H9 (cell line): Measurements from ENCODE around the gene CC2D2B. TPM values are rescaled to one million over a fixed set of nuclear protein-coding genes. Genes with fewer than 3 reads are reported as not detected.

ENCODE experiments used
- DNase-seq: peaks from one replicate; pipeline ENCODE4 v3.0.0-alpha.2; 2017
- H2AFZ ChIP-seq: one replicate; pipeline ENCODE4 v1.6.1; 2013; ENCODE audit warnings: mild to moderate bottlenecking, low read length, control low read depth, moderate library complexity
- H2AK5ac ChIP-seq: 2 replicates; pipeline ENCODE4 v1.6.1; 2013; ENCODE audit warnings: low read length, control low read depth, mixed read lengths; ENCODE audit not compliant: insufficient read length
- H2BK120ac ChIP-seq: one replicate; pipeline ENCODE4 v1.6.1; 2013; ENCODE audit warnings: low read depth, mild to moderate bottlenecking, low read length, control low read depth, inconsistent platforms; ENCODE audit not compliant: poor library complexity, severe bottlenecking
- H2BK12ac ChIP-seq: 2 replicates; pipeline ENCODE4 v1.6.1; 2013; ENCODE audit warnings: low read length, control low read depth, mixed read lengths, low read depth; ENCODE audit not compliant: insufficient read length
- H2BK15ac ChIP-seq: 2 replicates; pipeline ENCODE4 v1.6.1; 2013; ENCODE audit warnings: low read depth, low read length, control low read depth
- H2BK20ac ChIP-seq: one replicate; pipeline ENCODE4 v1.6.1; 2013; ENCODE audit warnings: low read depth, mild to moderate bottlenecking, low read length, control low read depth, inconsistent platforms; ENCODE audit not compliant: poor library complexity, severe bottlenecking
- H2BK5ac ChIP-seq: 2 replicates; pipeline ENCODE4 v1.6.1; 2013; ENCODE audit warnings: low read length, control low read depth, mixed read lengths; ENCODE audit not compliant: insufficient read length
- H3K14ac ChIP-seq: 2 replicates; pipeline ENCODE4 v1.6.1; 2013; ENCODE audit warnings: low read length, control low read depth; ENCODE audit not compliant: insufficient read depth
- H3K18ac ChIP-seq: 2 replicates; pipeline ENCODE4 v1.6.1; 2013; ENCODE audit warnings: low read depth, mild to moderate bottlenecking, mixed read lengths, low read length, control low read depth; ENCODE audit not compliant: insufficient read length
- H3K23ac ChIP-seq: 2 replicates; pipeline ENCODE4 v1.6.1; 2013; ENCODE audit warnings: low read length, control low read depth, mixed read lengths, low read depth; ENCODE audit not compliant: insufficient read length
- H3K23me2 ChIP-seq: 2 replicates; pipeline ENCODE4 v1.6.1; 2013; ENCODE audit warnings: low read depth, mild to moderate bottlenecking, mixed read lengths, low read length, control low read depth; ENCODE audit not compliant: insufficient read length, poor library complexity, severe bottlenecking
- H3K27ac ChIP-seq: 2 replicates; pipeline ENCODE4 v1.5.1; 2013; ENCODE audit warnings: low read length, control low read depth, mixed read lengths, low read depth; ENCODE audit not compliant: insufficient read length
- H3K27me3 ChIP-seq: 2 replicates; pipeline ENCODE4 v1.6.1; 2013; ENCODE audit warnings: low read length, control low read depth, inconsistent platforms; ENCODE audit not compliant: insufficient read depth
- H3K4ac ChIP-seq: 2 replicates; pipeline ENCODE4 v1.6.1; 2013; ENCODE audit warnings: low read depth, mild to moderate bottlenecking, control low read depth, inconsistent platforms, low read length, moderate library complexity
- H3K4me1 ChIP-seq: 2 replicates; pipeline ENCODE4 v1.6.1; 2013; ENCODE audit warnings: low read length, control low read depth, inconsistent platforms; ENCODE audit not compliant: insufficient read depth
- H3K4me2 ChIP-seq: 2 replicates; pipeline ENCODE4 v1.6.1; 2013; ENCODE audit warnings: low read length, control low read depth, mixed read lengths; ENCODE audit not compliant: insufficient read length, insufficient read depth
- H3K56ac ChIP-seq: 2 replicates; pipeline ENCODE4 v1.6.1; 2013; ENCODE audit warnings: low read depth, mild to moderate bottlenecking, mixed read lengths, low read length, control low read depth; ENCODE audit not compliant: insufficient read length
- H3K79me1 ChIP-seq: 2 replicates; pipeline ENCODE4 v1.6.1; 2013; ENCODE audit warnings: low read depth, mild to moderate bottlenecking, moderate library complexity, low read length, control low read depth, inconsistent platforms; ENCODE audit not compliant: insufficient read depth, poor library complexity, severe bottlenecking
- H3K79me2 ChIP-seq: 2 replicates; pipeline ENCODE4 v1.6.1; 2013; ENCODE audit warnings: low read length, control low read depth, inconsistent platforms; ENCODE audit not compliant: insufficient read depth
- H3K9ac ChIP-seq: 2 replicates; pipeline ENCODE4 v1.6.1; 2013; ENCODE audit warnings: low read length, control low read depth, mixed read lengths; ENCODE audit not compliant: insufficient read length; ENCODE audit errors: extremely low read depth
- H3K9me3 ChIP-seq: one replicate; pipeline ENCODE4 v1.6.1; 2013; ENCODE audit warnings: low read depth, low read length, inconsistent platforms; ENCODE audit not compliant: control insufficient read depth
- H3T11ph ChIP-seq: one replicate; pipeline ENCODE4 v1.6.1; 2013; ENCODE audit warnings: mild to moderate bottlenecking, low read length, control low read depth, inconsistent platforms
- H4K20me1 ChIP-seq: one replicate; pipeline ENCODE4 v1.6.1; 2013; ENCODE audit not compliant: control insufficient read depth, insufficient read length, insufficient read depth
- H4K5ac ChIP-seq: 2 replicates; pipeline ENCODE4 v1.6.1; 2013; ENCODE audit warnings: low read depth, mild to moderate bottlenecking, mixed read lengths, low read length, control low read depth; ENCODE audit not compliant: insufficient read length
- H4K8ac ChIP-seq: replicated peaks from 2 replicates; pipeline ENCODE4 v1.6.1; 2013; ENCODE audit warnings: low read length, control low read depth, mixed read lengths, low read depth; ENCODE audit not compliant: insufficient read length
- H4K91ac ChIP-seq: 2 replicates; pipeline ENCODE4 v1.6.1; 2013; ENCODE audit warnings: low read depth, mild to moderate bottlenecking, moderate library complexity, mixed read lengths, low read length, control low read depth; ENCODE audit not compliant: insufficient read length
- H3K27ac Mint-ChIP-seq, 3 experiments: 2 replicates in 2 of 3; 3 replicates in 1 of 3; pipeline ENCODE4 v1.8.0; 2020 to 2021; ENCODE audit warnings: mixed read lengths in 3 of 3, mild to moderate bottlenecking in 1 of 3, moderate library complexity in 1 of 3
- H3K27me3 Mint-ChIP-seq: 2 replicates; pipeline ENCODE4 v1.8.0; 2021; ENCODE audit warnings: low read depth, mild to moderate bottlenecking, moderate library complexity, mixed read lengths
- H3K36me3 Mint-ChIP-seq, 3 experiments: 2 replicates in 2 of 3; 3 replicates in 1 of 3; pipeline ENCODE4 v1.8.0; 2020 to 2021; ENCODE audit warnings: low read depth in 3 of 3, mixed read lengths in 3 of 3; ENCODE audit not compliant: insufficient read depth in 1 of 3
- H3K4me1 Mint-ChIP-seq, 2 experiments: 2 replicates each; pipeline ENCODE4 v1.8.0; 2020; ENCODE audit warnings: mixed read lengths in 2 of 2
- H3K4me3 Mint-ChIP-seq, 2 experiments: 2 replicates in 1 of 2; 3 replicates in 1 of 2; pipeline ENCODE4 v1.8.0; 2020 to 2021; ENCODE audit warnings: mild to moderate bottlenecking in 2 of 2, mixed read lengths in 2 of 2, moderate library complexity in 1 of 2
- H3K9me3 Mint-ChIP-seq, 2 experiments: 2 replicates in 1 of 2; 3 replicates in 1 of 2; pipeline ENCODE4 v1.8.0; 2020; ENCODE audit warnings: mild to moderate bottlenecking in 2 of 2, mixed read lengths in 2 of 2, moderate library complexity in 1 of 2
- WGBS: extraction: QIAGEN DNeasy Blood & Tissue Kit; methylation state at CpG from one replicate; pipeline ENCODE4 v1.1.7; 2013; ENCODE audit warnings: missing lambda C conversion rate, low lambda C conversion rate, mixed read lengths; ENCODE audit not compliant: insufficient read length; ENCODE audit errors: extremely low coverage; 5-methylcytosine and 5-hydroxymethylcytosine counted together
- total RNA-seq: library from RNA; stranded (reverse); gene quantifications from 2 replicates; pipeline ENCODE4 v1.2.1, GENCODE V29; 2021
- TF ChIP-seq, protein P1 (sequence below): fragments of 200-600 bp; sonication (generic); conservative IDR thresholded peaks from 3 replicates; pipeline ENCODE4 v1.8.0; 2021; ENCODE audit warnings: antibody characterized with exemption, mild to moderate bottlenecking

Gene CC2D2B
- total RNA-seq, 1 experiment from 2014 or later: 0.72 TPM

DNA sequence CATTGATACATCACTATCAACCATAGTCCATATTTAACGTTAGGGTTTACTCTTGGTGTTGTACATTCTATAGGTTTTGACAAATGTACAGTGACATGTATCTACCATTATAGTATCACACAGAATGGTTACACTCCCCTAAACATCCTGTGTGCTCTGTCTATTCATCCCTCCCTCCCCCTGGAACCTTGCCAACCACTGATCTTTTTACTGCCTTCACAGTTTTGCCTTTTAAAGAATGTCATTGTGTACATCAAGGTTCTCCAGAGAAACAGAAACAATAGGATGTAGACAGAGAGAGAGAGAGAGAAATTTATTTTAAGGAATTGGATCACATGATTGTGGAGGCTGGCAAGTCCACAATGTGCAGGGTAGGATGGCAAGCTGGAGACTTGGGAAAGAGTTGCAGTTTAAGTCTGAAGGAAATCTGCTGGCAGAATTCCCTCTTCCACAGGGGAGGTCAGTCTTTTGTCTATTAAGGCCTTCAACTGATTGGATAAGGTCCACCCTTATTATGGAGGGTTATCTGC lies 90.5 kb downstream of the CC2D2B start:
- Histone ChIP-seq H3K23me2 (no peaks in the 10 kb centered on the region), H3K9ac (no peak overlapping the region), H3K14ac (no peak overlapping the region), H2BK120ac (no peak overlapping the region), H3K27ac (no peak overlapping the region), H4K8ac (no peak overlapping the region), H3K4ac (no peak overlapping the region), H3K27me3 (no peaks in the 10 kb centered on the region), H4K5ac (no peak overlapping the region), H3K23ac (no peak overlapping the region), H2BK5ac (no peak overlapping the region), H2AK5ac (no peak overlapping the region), H3T11ph (no peak overlapping the region), H3K79me1 (no peaks in the 10 kb centered on the region), H4K91ac (no peak overlapping the region), H2BK12ac (no peak overlapping the region), H2AFZ (no peak overlapping the region), H3K9me3 (no peaks in the 10 kb centered on the region), H3K4me1 (no peaks in the 10 kb centered on the region), H3K79me2 (no peaks in the 10 kb centered on the region), H3K18ac (no peak overlapping the region), H2BK15ac (no peak overlapping the region), H3K56ac (no peak overlapping the region), H3K4me2 (no peak overlapping the region), H4K20me1 (no peaks in the 10 kb centered on the region), H2BK20ac (no peak overlapping the region)
- no peak overlapping the region for H3K27ac Mint-ChIP-seq
- no CpG with 5 or more reads among the region's 1 CpG for WGBS
- no peak for DNase-seq
- peaks cover 0 to 3% of the 10 kb centered on the region in 2 experiments; a peak in 1 of 4 replicates for H3K4me1 Mint-ChIP-seq
- H3K27me3 Mint-ChIP-seq: no peaks in the 10 kb centered on the region
- TF ChIP-seq, protein P1, sequence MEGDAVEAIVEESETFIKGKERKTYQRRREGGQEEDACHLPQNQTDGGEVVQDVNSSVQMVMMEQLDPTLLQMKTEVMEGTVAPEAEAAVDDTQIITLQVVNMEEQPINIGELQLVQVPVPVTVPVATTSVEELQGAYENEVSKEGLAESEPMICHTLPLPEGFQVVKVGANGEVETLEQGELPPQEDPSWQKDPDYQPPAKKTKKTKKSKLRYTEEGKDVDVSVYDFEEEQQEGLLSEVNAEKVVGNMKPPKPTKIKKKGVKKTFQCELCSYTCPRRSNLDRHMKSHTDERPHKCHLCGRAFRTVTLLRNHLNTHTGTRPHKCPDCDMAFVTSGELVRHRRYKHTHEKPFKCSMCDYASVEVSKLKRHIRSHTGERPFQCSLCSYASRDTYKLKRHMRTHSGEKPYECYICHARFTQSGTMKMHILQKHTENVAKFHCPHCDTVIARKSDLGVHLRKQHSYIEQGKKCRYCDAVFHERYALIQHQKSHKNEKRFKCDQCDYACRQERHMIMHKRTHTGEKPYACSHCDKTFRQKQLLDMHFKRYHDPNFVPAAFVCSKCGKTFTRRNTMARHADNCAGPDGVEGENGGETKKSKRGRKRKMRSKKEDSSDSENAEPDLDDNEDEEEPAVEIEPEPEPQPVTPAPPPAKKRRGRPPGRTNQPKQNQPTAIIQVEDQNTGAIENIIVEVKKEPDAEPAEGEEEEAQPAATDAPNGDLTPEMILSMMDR: no peak
- no peak overlapping the region for H3K4me3 Mint-ChIP-seq
- H3K36me3 Mint-ChIP-seq: no peaks in the 10 kb centered on the region
- H3K9me3 Mint-ChIP-seq: no peaks in the 10 kb centered on the region
